Measurements from ENCODE around the gene B4GALT6.

Gene B4GALT6

GRCh38 chr18:31591628-31592027 is 92.8 kb downstream of the B4GALT6 start, which contains the start of gene TTR:
Gene TTR (plus strand): TSS chr18:31591877. CDS start chr18:31591903, 26 bp downstream.
- DNase-seq (ENCODE audit: low spot score), result no peak

GRCh38 chr18:31591113-31591512 is 93.3 kb downstream of the B4GALT6 start:
- no peak for DNase-seq (ENCODE audit: low spot score)

GRCh38 chr18:31590570-31590969 is 93.8 kb downstream of the B4GALT6 start:
- no peak for DNase-seq (ENCODE audit: low spot score)

- no peak for DNase-seq (ENCODE audit: low spot score)
These were observed 96.9 kb downstream of the B4GALT6 start for GRCh38 chr18:31587529-31587928.

- no peak for DNase-seq (ENCODE audit: low spot score)
These were observed 97.8 kb downstream of the B4GALT6 start for GRCh38 chr18:31586616-31587015.

GRCh38 chr18:31585991-31586390 is 98.4 kb downstream of the B4GALT6 start:
- DNase-seq (ENCODE audit: low spot score), result no peak

- DNase-seq (ENCODE audit: low spot score), result no peak
These were observed 101.1 kb downstream of the B4GALT6 start for GRCh38 chr18:31583185-31583854.

- no peak for DNase-seq (ENCODE audit: low spot score)
These were observed 102.7 kb downstream of the B4GALT6 start for GRCh38 chr18:31581498-31582197.

- DNase-seq (ENCODE audit: low spot score), result no peak
These were observed 105.0 kb downstream of the B4GALT6 start for GRCh38 chr18:31579375-31579774.

GRCh38 chr18:31578126-31578525 is 106.3 kb downstream of the B4GALT6 start:
- DNase-seq (ENCODE audit: low spot score), result no peak

GRCh38 chr18:31577195-31577594 is 107.2 kb downstream of the B4GALT6 start:
- no peak for DNase-seq (ENCODE audit: low spot score)

- no peak for DNase-seq (ENCODE audit: low spot score)
These were observed 107.7 kb downstream of the B4GALT6 start for GRCh38 chr18:31576670-31577069.

- DNase-seq (ENCODE audit: low spot score), result no peak
These were observed 108.7 kb downstream of the B4GALT6 start for GRCh38 chr18:31575515-31576257.

GRCh38 chr18:31574359-31574758 is 110.0 kb downstream of the B4GALT6 start:
- DNase-seq (ENCODE audit: low spot score), result no peak

Measured in pons (tissue), 1 donor.